ENCODE results near the gene VILL. TPM values are rescaled to one million over a fixed set of nuclear protein-coding genes. Genes with fewer than 3 reads are reported as not detected.

The VILL gene
- total and polyA plus RNA-seq, 4 donors: 7.2 to 12.3 (median 11.0) TPM

DNA sequence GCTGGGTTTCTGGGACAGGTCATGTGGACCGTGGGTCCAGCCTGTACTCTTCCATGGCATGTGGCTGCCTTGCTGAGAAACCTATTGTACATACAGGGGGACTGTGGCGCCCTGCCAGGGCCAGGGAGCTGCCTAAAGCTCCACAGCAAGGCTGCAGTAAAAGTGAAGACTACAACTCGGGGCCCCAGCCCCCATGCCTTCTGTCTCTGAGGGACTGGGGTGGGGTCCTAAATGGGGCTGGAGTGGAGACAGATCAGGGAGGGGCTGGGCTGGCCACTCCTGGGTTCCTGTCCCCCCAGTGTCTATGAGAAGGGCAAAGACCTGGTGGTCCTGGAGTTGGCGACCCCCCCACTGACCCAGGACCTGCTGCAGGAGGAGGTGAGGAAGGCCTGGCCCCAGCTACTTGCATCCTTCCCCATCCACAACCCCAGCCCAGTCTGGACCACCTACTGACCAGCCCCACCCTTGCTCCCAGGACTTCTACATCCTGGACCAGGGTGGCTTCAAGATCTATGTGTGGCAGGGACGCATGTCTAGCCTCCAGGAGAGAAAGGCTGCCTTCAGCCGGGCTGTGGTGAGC is 7.3 kb downstream of the VILL start:
- no peaks in the 10 kb centered on the region for H3K9me3 ChIP-seq (ENCODE audit: control insufficient read depth, insufficient read depth, low read length)
- 88% methylated on average over 6 of the region's 6 CpGs for WGBS (ENCODE audit: insufficient coverage)
- H3K36me3 ChIP-seq (ENCODE audit: control insufficient read depth, insufficient read depth, low read length): peaks cover 45% of the 10 kb centered on the region
- H3K27me3 ChIP-seq (ENCODE audit: control insufficient read depth, insufficient read depth, low read length): no peaks in the 10 kb centered on the region
- H3K27ac ChIP-seq (ENCODE audit: low read depth, low read length): peak overlapping the region; percentile 45
- peaks cover 57% of the 10 kb centered on the region for H3K4me1 ChIP-seq (ENCODE audit: control insufficient read depth, insufficient read depth, low read length)
- no peak for DNase-seq (ENCODE audit: low read depth in 4 of 6, low spot score in 6 of 6)
- no peak overlapping the region for H3K4me3 ChIP-seq (ENCODE audit: low read depth, low read length)

DNA sequence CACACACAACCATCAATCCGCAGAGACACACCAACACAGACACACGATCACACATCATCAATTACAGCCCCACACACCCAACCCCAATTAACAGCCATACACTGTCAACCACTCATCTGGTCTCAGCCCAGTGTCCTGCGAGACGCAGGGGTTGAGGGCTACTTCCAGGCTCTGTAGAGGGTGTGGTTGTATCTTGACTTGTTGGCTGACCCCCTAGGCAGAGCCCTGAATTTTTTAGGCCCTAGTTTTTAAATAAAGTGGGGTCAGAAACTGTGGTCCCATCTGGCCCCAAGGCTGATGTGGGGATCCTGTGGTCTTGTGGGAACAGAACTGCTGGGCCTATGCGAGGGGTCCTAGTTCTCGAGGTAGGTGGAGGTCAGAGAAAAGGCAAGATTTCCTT is 9.2 kb downstream of the VILL start:
- Histone ChIP-seq H3K27ac (ENCODE audit: low read depth, low read length) (no peak overlapping the region), H3K9me3 (ENCODE audit: control insufficient read depth, insufficient read depth, low read length) (no peaks in the 10 kb centered on the region), H3K27me3 (ENCODE audit: control insufficient read depth, insufficient read depth, low read length) (no peaks in the 10 kb centered on the region), H3K4me1 (ENCODE audit: control insufficient read depth, insufficient read depth, low read length) (peaks cover 67% of the 10 kb centered on the region), H3K36me3 (ENCODE audit: control insufficient read depth, insufficient read depth, low read length) (peaks cover 58% of the 10 kb centered on the region), H3K4me3 (ENCODE audit: low read depth, low read length) (no peak overlapping the region)
- no peak for DNase-seq (ENCODE audit: low read depth in 4 of 6, low spot score in 6 of 6)
- WGBS (ENCODE audit: insufficient coverage): 100% methylated on average over 1 of the region's 6 CpGs

DNA sequence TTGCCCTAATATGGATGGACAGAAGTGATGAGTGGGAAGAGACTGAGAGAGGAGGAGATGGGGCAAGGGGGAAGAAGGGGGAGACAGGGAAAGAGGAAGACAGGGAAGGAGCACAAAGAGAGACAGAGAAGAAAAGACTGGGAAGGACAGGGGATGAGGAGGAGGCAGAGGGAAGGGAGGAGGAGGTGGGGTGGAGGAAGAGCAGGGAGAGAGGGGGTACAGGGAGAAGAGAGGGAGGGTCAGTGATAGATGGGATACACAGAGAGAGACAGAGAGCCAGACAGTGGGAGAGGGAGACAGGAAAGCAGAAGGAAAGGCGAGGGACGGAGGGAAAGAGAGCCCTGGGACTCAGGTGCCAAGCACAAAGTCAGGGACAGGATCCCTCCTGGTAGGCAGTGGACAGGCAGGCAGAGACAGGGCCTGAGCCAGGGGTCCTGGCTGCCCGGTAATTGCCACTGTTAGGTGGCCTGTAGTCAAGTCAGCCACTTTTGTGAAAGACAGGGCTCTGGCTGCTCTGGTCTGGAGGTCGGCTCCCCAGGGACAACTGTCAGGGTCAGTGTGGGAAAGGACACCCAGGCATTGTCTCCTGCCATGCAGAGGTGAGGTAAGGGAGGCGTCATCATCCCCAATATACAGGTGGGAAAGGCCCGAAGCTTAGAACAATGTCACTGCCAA is 9.8 kb downstream of the VILL start:
- Histone ChIP-seq H3K4me1 (ENCODE audit: control insufficient read depth, insufficient read depth, low read length) (peaks cover 72% of the 10 kb centered on the region), H3K36me3 (ENCODE audit: control insufficient read depth, insufficient read depth, low read length) (peaks cover 58% of the 10 kb centered on the region), H3K27me3 (ENCODE audit: control insufficient read depth, insufficient read depth, low read length) (no peaks in the 10 kb centered on the region), H3K4me3 (ENCODE audit: low read depth, low read length) (no peak overlapping the region), H3K27ac (ENCODE audit: low read depth, low read length) (no peak overlapping the region), H3K9me3 (ENCODE audit: control insufficient read depth, insufficient read depth, low read length) (no peaks in the 10 kb centered on the region)
- DNase-seq (ENCODE audit: low read depth in 4 of 6, low spot score in 6 of 6): no peak
- WGBS (ENCODE audit: insufficient coverage): 90% methylated on average over 6 of the region's 6 CpGs

DNA sequence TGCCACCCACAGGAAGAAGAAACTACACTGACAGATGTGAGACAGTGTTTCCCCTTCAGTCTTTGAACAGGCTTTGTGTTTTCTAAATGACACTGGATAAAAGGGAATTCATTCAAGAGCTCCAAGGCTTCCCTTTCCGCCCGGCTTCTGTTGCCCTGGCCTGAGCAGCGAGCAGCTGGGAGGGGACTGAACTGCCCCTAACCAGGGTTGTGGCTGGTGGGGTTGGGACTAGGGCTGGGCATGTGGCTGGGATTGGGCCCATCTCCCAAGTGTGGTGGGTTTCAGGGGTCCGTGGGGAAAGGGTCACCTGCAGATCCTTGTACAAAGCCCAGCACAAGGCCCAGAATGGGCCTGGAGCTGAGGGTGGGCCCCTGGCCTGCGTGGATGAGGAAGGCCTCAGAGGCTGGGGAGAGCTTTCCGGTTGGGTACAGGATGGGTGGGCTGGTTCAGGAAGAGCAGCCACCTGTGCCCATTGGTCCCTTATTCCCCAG is 10.4 kb downstream of the VILL start:
- peaks cover 75% of the 10 kb centered on the region for H3K4me1 ChIP-seq (ENCODE audit: control insufficient read depth, insufficient read depth, low read length)
- DNase-seq (ENCODE audit: low read depth in 4 of 6, low spot score in 6 of 6): no peak
- H3K27ac ChIP-seq (ENCODE audit: low read depth, low read length): no peak overlapping the region

GRCh38 chr3:38001456-38002081 is 11.0 kb downstream of the VILL start:
- H3K27ac ChIP-seq (ENCODE audit: low read depth, low read length): no peak overlapping the region
- H3K27me3 ChIP-seq (ENCODE audit: control insufficient read depth, insufficient read depth, low read length): no peaks in the 10 kb centered on the region
- peaks cover 69% of the 10 kb centered on the region for H3K36me3 ChIP-seq (ENCODE audit: control insufficient read depth, insufficient read depth, low read length)
- H3K4me1 ChIP-seq (ENCODE audit: control insufficient read depth, insufficient read depth, low read length): peaks cover 79% of the 10 kb centered on the region
- no peak overlapping the region for H3K4me3 ChIP-seq (ENCODE audit: low read depth, low read length)
- DNase-seq (ENCODE audit: low read depth in 4 of 6, low spot score in 6 of 6): no peak
- WGBS (ENCODE audit: insufficient coverage): 90% methylated on average over 9 of the region's 9 CpGs
- no peaks in the 10 kb centered on the region for H3K9me3 ChIP-seq (ENCODE audit: control insufficient read depth, insufficient read depth, low read length)

More for the DNA sequence above, 10.4 kb downstream of the VILL start:
- WGBS (ENCODE audit: insufficient coverage): 74% methylated on average over 5 of the region's 6 CpGs
- Histone ChIP-seq H3K36me3 (ENCODE audit: control insufficient read depth, insufficient read depth, low read length) (peaks cover 64% of the 10 kb centered on the region), H3K9me3 (ENCODE audit: control insufficient read depth, insufficient read depth, low read length) (no peaks in the 10 kb centered on the region), H3K4me3 (ENCODE audit: low read depth, low read length) (no peak overlapping the region), H3K27me3 (ENCODE audit: control insufficient read depth, insufficient read depth, low read length) (no peaks in the 10 kb centered on the region)

DNA sequence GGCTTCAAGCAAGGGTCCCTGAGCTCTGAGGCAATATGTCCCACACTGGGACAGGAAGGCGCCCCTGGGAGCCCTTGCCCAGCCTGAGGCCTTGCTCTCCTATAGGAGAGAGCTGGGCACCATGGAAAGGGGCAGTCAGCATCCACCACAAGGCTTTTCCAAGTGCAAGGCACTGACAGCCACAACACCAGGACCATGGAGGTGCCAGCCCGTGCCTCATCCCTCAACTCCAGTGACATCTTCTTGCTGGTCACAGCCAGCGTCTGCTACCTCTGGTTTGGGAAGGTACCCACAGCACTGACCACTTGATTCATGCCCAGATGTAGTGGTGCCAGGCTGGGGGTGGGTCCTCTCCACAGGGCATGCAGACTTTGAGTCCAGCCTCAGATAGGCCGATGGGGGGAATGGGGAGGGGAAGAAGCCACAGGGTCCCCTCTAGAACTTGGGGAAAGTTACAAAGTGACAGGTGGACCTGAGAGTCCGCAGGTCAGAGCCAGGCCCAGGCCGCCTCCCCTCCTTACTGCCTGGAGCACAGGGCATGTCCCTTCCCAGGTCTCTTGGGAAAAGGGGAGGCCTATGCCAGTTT is 11.8 kb downstream of the VILL start:
- Histone ChIP-seq H3K4me3 (ENCODE audit: low read depth, low read length) (no peak overlapping the region), H3K27me3 (ENCODE audit: control insufficient read depth, insufficient read depth, low read length) (no peaks in the 10 kb centered on the region), H3K36me3 (ENCODE audit: control insufficient read depth, insufficient read depth, low read length) (peaks cover 72% of the 10 kb centered on the region), H3K9me3 (ENCODE audit: control insufficient read depth, insufficient read depth, low read length) (no peaks in the 10 kb centered on the region), H3K4me1 (ENCODE audit: control insufficient read depth, insufficient read depth, low read length) (peaks cover 79% of the 10 kb centered on the region), H3K27ac (ENCODE audit: low read depth, low read length) (no peak overlapping the region)
- 89% methylated on average over 4 of the region's 6 CpGs for WGBS (ENCODE audit: insufficient coverage)
- DNase-seq (ENCODE audit: low read depth in 4 of 6, low spot score in 6 of 6): no peak

GRCh38 chr3:38002940-38003339 is 12.4 kb downstream of the VILL start:
- Histone ChIP-seq H3K9me3 (ENCODE audit: control insufficient read depth, insufficient read depth, low read length) (no peaks in the 10 kb centered on the region), H3K27ac (ENCODE audit: low read depth, low read length) (no peak overlapping the region), H3K4me1 (ENCODE audit: control insufficient read depth, insufficient read depth, low read length) (peaks cover 75% of the 10 kb centered on the region), H3K27me3 (ENCODE audit: control insufficient read depth, insufficient read depth, low read length) (no peaks in the 10 kb centered on the region), H3K4me3 (ENCODE audit: low read depth, low read length) (no peak overlapping the region), H3K36me3 (ENCODE audit: control insufficient read depth, insufficient read depth, low read length) (peaks cover 72% of the 10 kb centered on the region)
- 79% methylated on average over 7 of the region's 9 CpGs for WGBS (ENCODE audit: insufficient coverage)
- DNase-seq (ENCODE audit: low read depth in 4 of 6, low spot score in 6 of 6): no peak

DNA sequence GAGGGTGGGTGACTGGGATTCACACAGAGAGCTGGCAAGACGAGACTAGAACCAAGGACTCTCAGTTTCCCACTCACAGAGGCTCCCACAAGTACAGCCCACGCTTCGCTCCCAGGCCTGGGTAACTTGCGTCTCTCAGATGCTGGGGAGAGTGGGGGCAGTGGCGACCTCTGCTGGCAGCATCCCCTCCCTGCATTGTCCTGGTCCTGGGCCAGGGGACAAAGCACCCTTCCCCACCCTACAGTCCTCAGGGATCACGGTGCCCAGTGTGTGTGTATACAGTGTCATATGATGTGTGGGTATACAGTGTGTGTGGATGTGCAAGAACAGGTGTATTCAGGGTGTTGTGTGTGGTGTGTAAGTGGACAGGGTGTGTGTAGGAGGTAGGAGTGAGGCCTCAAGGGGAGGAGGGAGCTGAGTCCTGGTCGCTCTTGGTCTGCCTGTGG is 12.8 kb downstream of the VILL start:
- peaks cover 71% of the 10 kb centered on the region for H3K4me1 ChIP-seq (ENCODE audit: control insufficient read depth, insufficient read depth, low read length)
- peaks cover 75% of the 10 kb centered on the region for H3K36me3 ChIP-seq (ENCODE audit: control insufficient read depth, insufficient read depth, low read length)
- no peaks in the 10 kb centered on the region for H3K27me3 ChIP-seq (ENCODE audit: control insufficient read depth, insufficient read depth, low read length)
- peak overlapping the region; percentile 92 for H3K27ac ChIP-seq (ENCODE audit: low read depth, low read length)
- no peak overlapping the region for H3K4me3 ChIP-seq (ENCODE audit: low read depth, low read length)
- WGBS (ENCODE audit: insufficient coverage): no CpG with 5 or more reads among the region's 7 CpGs
- H3K9me3 ChIP-seq (ENCODE audit: control insufficient read depth, insufficient read depth, low read length): no peaks in the 10 kb centered on the region
- peak in 3 of 6 donors; percentile 33 to 78 (median 68) for DNase-seq (ENCODE audit: low read depth in 4 of 6, low spot score in 6 of 6)

GRCh38 chr3:38003817-38004414 is 13.3 kb downstream of the VILL start:
- H3K9me3 ChIP-seq (ENCODE audit: control insufficient read depth, insufficient read depth, low read length): no peaks in the 10 kb centered on the region
- no peak for DNase-seq (ENCODE audit: low read depth in 4 of 6, low spot score in 6 of 6)
- H3K36me3 ChIP-seq (ENCODE audit: control insufficient read depth, insufficient read depth, low read length): peaks cover 80% of the 10 kb centered on the region
- WGBS (ENCODE audit: insufficient coverage): 89% methylated on average over 11 of the region's 11 CpGs
- H3K27me3 ChIP-seq (ENCODE audit: control insufficient read depth, insufficient read depth, low read length): no peaks in the 10 kb centered on the region
- peak overlapping the region; percentile 92 for H3K27ac ChIP-seq (ENCODE audit: low read depth, low read length)
- peaks cover 66% of the 10 kb centered on the region for H3K4me1 ChIP-seq (ENCODE audit: control insufficient read depth, insufficient read depth, low read length)
- H3K4me3 ChIP-seq (ENCODE audit: low read depth, low read length): no peak overlapping the region
